ENCODE data around the gene XPC. TPM values are rescaled to one million over a fixed set of nuclear protein-coding genes. Genes with fewer than 3 reads are reported as not detected.
A peak's percentile ranks its signal among the peaks of the same experiment; 100 is the strongest.

The XPC gene
- total RNA-seq, 4 donors from 2014 or later, result 14.4 to 47.9 (median 30.0) TPM

GRCh38 chr3:14202874-14203520 lies 24.6 kb upstream of the XPC start:
- intact Hi-C loops (cut with DNase I), result loop anchor here (5.0 to 10.0 kb wide), 2 partner anchors 52 to 264 kb away; no protein-coding TSS in a partner anchor
- Histone ChIP-seq H3K4me1 (peaks cover 20 to 70% (median 43%) of the 10 kb centered on the region in 3 donors), H3K36me3 (peaks cover 0 to 10% (median 0%) of the 10 kb centered on the region in 3 donors), H3K27ac (peak overlapping the region in 1 of 4 donors; percentile 28), H3K9me3 (no peaks in the 10 kb centered on the region), H3K27me3 (no peaks in the 10 kb centered on the region), H3K4me3 (no peak overlapping the region)
- TF ChIP-seq POLR2A (IDR thresholded peaks at IDR 0.05), result no peak
- TF ChIP-seq CTCF (IDR thresholded peaks at IDR 0.05), result no peak
- 54 to 70% methylated on average over 16 to 19 of the region's 23 CpGs for WGBS, 2 donors
- DNase-seq, result no peak

GRCh38 chr3:14201940-14202684 lies 23.7 kb upstream of the XPC start:
- WGBS, 2 donors, result 54 to 71% methylated on average over 5 to 6 of the region's 7 CpGs
- Histone ChIP-seq H3K4me1 (peaks cover 20 to 72% (median 43%) of the 10 kb centered on the region in 3 donors), H3K27me3 (no peaks in the 10 kb centered on the region), H3K9me3 (no peaks in the 10 kb centered on the region), H3K36me3 (peaks cover 0 to 19% (median 0%) of the 10 kb centered on the region in 3 donors), H3K27ac (peak overlapping the region in 3 of 4 donors; percentile 10 to 37 (median 28)), H3K4me3 (no peak overlapping the region)
- TF ChIP-seq POLR2A (IDR thresholded peaks at IDR 0.05), result no peak
- TF ChIP-seq CTCF (IDR thresholded peaks at IDR 0.05), result no peak
- DNase-seq, result no peak
- intact Hi-C loops (cut with DNase I), result loop anchor here (5.0 to 10.0 kb wide), 2 partner anchors 53 to 265 kb away; no protein-coding TSS in a partner anchor

GRCh38 chr3:14200841-14201240 lies 22.4 kb upstream of the XPC start:
- WGBS, 2 donors, result 53 to 76% methylated on average over 4 of the region's 4 CpGs
- TF ChIP-seq CTCF (IDR thresholded peaks at IDR 0.05), result no peak
- no peak for TF ChIP-seq POLR2A (IDR thresholded peaks at IDR 0.05)
- no peak overlapping the region for H3K4me3 ChIP-seq
- peaks cover 0 to 25% (median 0%) of the 10 kb centered on the region in 3 donors for H3K36me3 ChIP-seq
- intact Hi-C loops (cut with DNase I), result loop anchor here (5.0 to 10.0 kb wide), 2 partner anchors 54 to 266 kb away; no protein-coding TSS in a partner anchor
- no peaks in the 10 kb centered on the region for H3K9me3 ChIP-seq
- DNase-seq, result no peak
- H3K27me3 ChIP-seq, result no peaks in the 10 kb centered on the region
- H3K4me1 ChIP-seq, result peaks cover 20 to 79% (median 43%) of the 10 kb centered on the region in 3 donors
- H3K27ac ChIP-seq, result peak overlapping the region in 3 of 4 donors; percentile 14 to 77 (median 63)

- Histone ChIP-seq H3K9me3 (no peaks in the 10 kb centered on the region), H3K4me1 (peaks cover 20 to 79% (median 43%) of the 10 kb centered on the region in 3 donors), H3K27me3 (no peaks in the 10 kb centered on the region), H3K27ac (peak overlapping the region; percentile 47 to 77 (median 68)), H3K36me3 (peaks cover 0 to 29% (median 0%) of the 10 kb centered on the region in 3 donors), H3K4me3 (no peak overlapping the region)
- TF ChIP-seq CTCF (IDR thresholded peaks at IDR 0.05) (no peak), POLR2A (IDR thresholded peaks at IDR 0.05) (no peak)
- WGBS, 2 donors, result 88 to 91% methylated on average over 2 to 3 of the region's 4 CpGs
- intact Hi-C loops (cut with DNase I), result loop anchor here (5.0 to 10.0 kb wide), 2 partner anchors 55 to 267 kb away; no protein-coding TSS in a partner anchor
- DNase-seq, result no peak
Measured at GRCh38 chr3:14200276-14200675, 21.9 kb upstream of the XPC start.
